Endothelial cell of umbilical vein (primary cell): Measurements from ENCODE around the gene MEGF11. TPM values are rescaled to one million over a fixed set of nuclear protein-coding genes. Genes with fewer than 3 reads are reported as not detected.

Experiments
- BruUV-seq: library from RNA; stranded (reverse); fragments of 400-500 nt; replicated peaks from 2 replicates; lab custom pipeline; 2021; lab: Mats Ljungman, UMichigan
- CTCF ChIA-PET: fragments of 300-600, 350-600 bp; sonication (Branson Sonifier 250); formaldehyde crosslinking; loops from one replicate; lab custom pipeline; 2021; ENCODE audit warnings: antibody characterized with exemption, inconsistent platforms; lab: Charles Lee
- POLR2A ChIA-PET: fragments of 300-600, 350-600 bp; sonication (Branson Sonifier 250); formaldehyde crosslinking; loops from one replicate; lab custom pipeline; 2021; ENCODE audit warnings: antibody characterized with exemption, inconsistent platforms; lab: Charles Lee
- DNase-seq: peaks from one replicate; pipeline ENCODE4 v3.0.0-alpha.2; 2011; ENCODE audit warnings: low read depth, low spot score
- FAIRE-seq: peaks from 2 replicates; lab custom pipeline; 2011; peaks lifted over from hg19 to GRCh38; lab: Jason Lieb, UNC
- H2AFZ ChIP-seq: 2 replicates; pipeline ENCODE4 v1.6.0; 2012; ENCODE audit warnings: low read depth, low read length, control low read depth, inconsistent platforms
- H3K27ac ChIP-seq: 2 replicates; pipeline ENCODE4 v1.5.1; 2011; ENCODE audit warnings: low read depth, mild to moderate bottlenecking, control low read depth, low read length, moderate library complexity; ENCODE audit not compliant: insufficient read depth
- H3K27me3 ChIP-seq, 2 experiments: 2 replicates each; pipeline versions ENCODE4 v1.6.0 to v1.6.1; 2011; ENCODE audit warnings: low read length in 2 of 2, mixed read lengths in 1 of 2; ENCODE audit not compliant: control insufficient read depth in 2 of 2, insufficient read depth in 2 of 2
- H3K36me3 ChIP-seq, 2 experiments: 2 replicates in 1 of 2; 3 replicates in 1 of 2; pipeline ENCODE4 v1.5.1; 2011; ENCODE audit warnings: low read length in 2 of 2, mild to moderate bottlenecking in 1 of 2, moderate library complexity in 1 of 2; ENCODE audit not compliant: control insufficient read depth in 2 of 2, insufficient read depth in 2 of 2; ENCODE audit errors: extremely low read depth in 1 of 2
- H3K4me1 ChIP-seq: 3 replicates; pipeline ENCODE4 v1.5.1; 2011; ENCODE audit warnings: mild to moderate bottlenecking, low read length; ENCODE audit not compliant: control insufficient read depth, insufficient read depth; ENCODE audit errors: extremely low read depth
- H3K4me2 ChIP-seq: 2 replicates; pipeline ENCODE4 v1.6.1; 2011; ENCODE audit warnings: low read length, control low read depth, mixed read lengths; ENCODE audit not compliant: insufficient read depth
- H3K4me3 ChIP-seq, 3 experiments: fragments of 200-600 bp in 1 of 3; sonication (generic), shearing (Covaris generic) in 1 of 3; replicated peaks in 1 of 3; 2 replicates each; pipeline ENCODE4 v1.5.1; 2011 to 2016; ENCODE audit warnings: control low read depth in 3 of 3, low read length in 3 of 3, mild to moderate bottlenecking in 2 of 3, inconsistent platforms in 1 of 3, low read depth in 1 of 3, moderate library complexity in 1 of 3; ENCODE audit not compliant: insufficient read depth in 1 of 3
- H3K79me2 ChIP-seq: 2 replicates; pipeline ENCODE4 v1.6.0; 2012; ENCODE audit warnings: low read length, inconsistent platforms; ENCODE audit not compliant: control insufficient read depth, insufficient read depth
- H3K9ac ChIP-seq: replicated peaks from 2 replicates; pipeline ENCODE3; 2011; ENCODE audit warnings: low read length, control low read depth; ENCODE audit not compliant: insufficient read depth; ENCODE audit errors: extremely low read depth
- H3K9me1 ChIP-seq: replicated peaks from 3 replicates; pipeline ENCODE4 v1.6.0; 2011; ENCODE audit warnings: mild to moderate bottlenecking, low read length; ENCODE audit not compliant: control insufficient read depth, insufficient read depth; ENCODE audit errors: extremely low read depth
- H3K9me3 ChIP-seq: replicated peaks from 2 replicates; pipeline ENCODE4 v1.5.1; 2012; ENCODE audit warnings: low read length, inconsistent platforms; ENCODE audit not compliant: control insufficient read depth, insufficient read depth
- H4K20me1 ChIP-seq: replicated peaks from 2 replicates; pipeline ENCODE3; 2011; ENCODE audit warnings: mild to moderate bottlenecking, low read length; ENCODE audit not compliant: control insufficient read depth, insufficient read depth; ENCODE audit errors: extremely low read depth
- CTCF ChIP-seq, 2 donors: IDR thresholded peaks; 1 replicate in 1 of 2; 2 replicates in 1 of 2; pipeline ENCODE4 v1.5.1; 2011; ENCODE audit warnings: low read length in 2 of 2, mild to moderate bottlenecking in 2 of 2, moderate library complexity in 2 of 2, control low read depth in 1 of 2, inconsistent platforms in 1 of 2, low read depth in 1 of 2; ENCODE audit not compliant: insufficient read depth in 1 of 2; ENCODE audit errors: extremely low read depth in 1 of 2
- EZH2 ChIP-seq: IDR thresholded peaks from 2 replicates; pipeline ENCODE4 v1.6.1; 2012; ENCODE audit warnings: borderline replicate concordance, low read depth, mild to moderate bottlenecking, moderate library complexity, low read length, inconsistent platforms; ENCODE audit not compliant: severe bottlenecking
- FOS ChIP-seq: IDR thresholded peaks from 2 replicates; pipeline ENCODE4 v1.6.1; 2011; ENCODE audit warnings: mild to moderate bottlenecking, low read length, moderate library complexity, borderline replicate concordance; ENCODE audit not compliant: insufficient read depth
- GATA2 ChIP-seq: IDR thresholded peaks from 2 replicates; pipeline ENCODE4 v1.7.0; 2011; ENCODE audit warnings: low read depth, mild to moderate bottlenecking, moderate library complexity, mixed read lengths, low read length; ENCODE audit not compliant: insufficient read length, insufficient read depth
- JUN ChIP-seq: IDR thresholded peaks from 2 replicates; pipeline ENCODE4 v1.6.1; 2011; ENCODE audit warnings: borderline replicate concordance, low read depth; ENCODE audit not compliant: insufficient read length, insufficient read depth
- MAX ChIP-seq: IDR thresholded peaks from 2 replicates; pipeline ENCODE4 v1.6.1; 2011; ENCODE audit not compliant: insufficient read depth, insufficient read length
- MYC ChIP-seq: IDR thresholded peaks from one replicate; pipeline ENCODE4 v1.6.1; 2011; ENCODE audit warnings: mild to moderate bottlenecking, low read depth, low read length
- POLR2A ChIP-seq: IDR thresholded peaks from 2 replicates; pipeline ENCODE4 v1.6.1; 2012; ENCODE audit warnings: low read depth, mild to moderate bottlenecking, control low read depth, low read length
- POLR2AphosphoS5 ChIP-seq: IDR thresholded peaks from 2 replicates; pipeline ENCODE4 v1.6.1; 2012; ENCODE audit warnings: low read depth, mild to moderate bottlenecking, control low read depth, low read length, moderate library complexity; ENCODE audit not compliant: insufficient read depth
- dilution Hi-C: fragments of 300-500 bp; cut with MboI; formaldehyde crosslinking; loops from one replicate; pipeline ENCODE4 v1.15.0; 2019; ENCODE audit warnings: low sequenced_read_pairs; ENCODE audit not compliant: extremely low pct_ligation_motif_present
- intact Hi-C: fragments of 100-400 bp; cut with micrococcal nuclease; formaldehyde crosslinking; loops from one replicate; pipeline ENCODE4 v1.10.0; 2022
- polyA plus RNA-seq, 4 experiments: library from polyadenylated mRNA; depleted of rRNA in 3 of 4; stranded (reverse) in 3 of 4; unstranded in 1 of 4; fragments of >200 nt; gene quantifications; 2 replicates each; pipeline versions ENCODE4 v1.2.1 to v1.2.3, GENCODE V29; 2011 to 2012; ENCODE audit warnings: missing spikeins in 1 of 4
- total RNA-seq: library from RNA; stranded (reverse); gene quantifications from 2 replicates; pipeline ENCODE4 v1.2.3, GENCODE V29; 2021

MEGF11 gene
- total and polyA plus RNA-seq, 2 donors (not counting 3 experiments of a cell fraction or from before 2014, with no cell fraction given) = not detected

- H4K20me1 ChIP-seq = no peaks in the 10 kb centered on the region
- no peaks in the 10 kb centered on the region for H3K36me3 ChIP-seq
- POLR2A ChIA-PET = no interaction called here
- H3K9me3 ChIP-seq = no peaks in the 10 kb centered on the region
- no peak overlapping the region for H2AFZ ChIP-seq
- BruUV-seq = no TSS peak
- CTCF ChIA-PET = no interaction called here
- no peak overlapping the region for H3K9ac ChIP-seq
- H3K4me1 ChIP-seq = no peaks in the 10 kb centered on the region
- H3K4me3 ChIP-seq = no peak overlapping the region
- H3K27ac ChIP-seq = no peak overlapping the region
- H3K9me1 ChIP-seq = no peaks in the 10 kb centered on the region
- no peak overlapping the region for H3K4me2 ChIP-seq
- TF ChIP-seq MAX = no peak
- no peak for TF ChIP-seq GATA2
- no peak for TF ChIP-seq EZH2
- TF ChIP-seq JUN = no peak
- no peak for TF ChIP-seq FOS
- no peak for TF ChIP-seq CTCF (IDR thresholded peaks at IDR 0.05; ENCODE audit: extremely low read depth in 1 of 2, insufficient read depth in 1 of 2, low read depth in 1 of 2, low read length in 2 of 2)
- TF ChIP-seq POLR2AphosphoS5 = no peak
- TF ChIP-seq POLR2A = no peak
- no peak for TF ChIP-seq MYC
- intact Hi-C loops (no loop called here), dilution Hi-C loops (no loop called here)
- DNase-seq (no peak), FAIRE-seq (no peak)
- no peaks in the 10 kb centered on the region for H3K79me2 ChIP-seq
- H3K27me3 ChIP-seq = peaks cover 0 to 7% of the 10 kb centered on the region in 2 experiments
These were observed 120.2 kb downstream of the MEGF11 start for GRCh38 chr15:66133247-66133885.
